NCI-H82 treated with DMSO at 0.1 percent for 48 hours (cell line): ENCODE data around the gene FOXA2.

ENCODE experiments used
- DNase-seq: peaks from one replicate; lab custom pipeline; 2025; ENCODE audit not compliant: unreplicated experiment; lab: John Stamatoyannopoulos, UW

The FOXA2 gene

DNA sequence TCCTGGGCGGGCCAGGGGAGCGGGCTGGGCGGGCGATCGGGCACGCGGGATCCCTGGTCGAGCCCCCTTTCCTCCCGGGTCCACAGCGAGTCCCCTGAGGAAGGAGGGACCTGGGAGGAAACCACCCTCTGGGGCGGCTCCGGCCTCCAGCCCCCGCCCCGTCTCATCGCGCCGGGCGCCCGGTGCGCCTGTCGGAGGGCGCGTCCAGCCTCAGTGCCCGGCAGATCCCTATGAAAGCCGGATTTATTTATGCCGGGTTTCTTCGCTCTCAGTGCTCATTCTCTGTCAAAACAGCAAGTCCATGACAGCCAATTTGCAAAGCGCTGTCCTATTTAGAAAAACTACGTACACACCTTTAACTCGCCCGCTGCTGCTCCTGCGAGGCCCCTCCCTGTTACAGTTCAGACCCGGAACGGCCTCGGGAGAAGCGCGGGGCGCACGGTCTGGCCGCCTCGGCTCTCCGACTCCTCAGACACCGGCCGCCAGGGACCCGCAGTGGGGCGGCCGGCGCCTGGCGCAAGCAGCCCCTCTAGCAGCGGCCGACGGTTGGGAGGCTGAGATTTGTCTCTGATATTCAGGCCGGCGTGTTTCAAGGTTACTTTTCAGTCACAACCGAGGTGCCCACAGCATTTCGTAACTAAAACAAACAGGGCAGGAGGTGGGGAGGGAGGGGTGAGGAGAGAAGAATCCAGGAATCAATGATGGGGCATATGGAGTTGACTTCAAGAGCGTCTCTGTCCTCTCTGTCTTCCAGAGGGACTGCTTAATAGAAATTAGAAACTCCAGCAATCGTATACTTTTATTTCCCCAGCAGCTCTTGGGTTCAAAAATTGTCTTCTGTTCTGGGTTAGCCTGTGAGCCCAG, 782 bp upstream of the FOXA2 start:
- no peak for DNase-seq

DNA sequence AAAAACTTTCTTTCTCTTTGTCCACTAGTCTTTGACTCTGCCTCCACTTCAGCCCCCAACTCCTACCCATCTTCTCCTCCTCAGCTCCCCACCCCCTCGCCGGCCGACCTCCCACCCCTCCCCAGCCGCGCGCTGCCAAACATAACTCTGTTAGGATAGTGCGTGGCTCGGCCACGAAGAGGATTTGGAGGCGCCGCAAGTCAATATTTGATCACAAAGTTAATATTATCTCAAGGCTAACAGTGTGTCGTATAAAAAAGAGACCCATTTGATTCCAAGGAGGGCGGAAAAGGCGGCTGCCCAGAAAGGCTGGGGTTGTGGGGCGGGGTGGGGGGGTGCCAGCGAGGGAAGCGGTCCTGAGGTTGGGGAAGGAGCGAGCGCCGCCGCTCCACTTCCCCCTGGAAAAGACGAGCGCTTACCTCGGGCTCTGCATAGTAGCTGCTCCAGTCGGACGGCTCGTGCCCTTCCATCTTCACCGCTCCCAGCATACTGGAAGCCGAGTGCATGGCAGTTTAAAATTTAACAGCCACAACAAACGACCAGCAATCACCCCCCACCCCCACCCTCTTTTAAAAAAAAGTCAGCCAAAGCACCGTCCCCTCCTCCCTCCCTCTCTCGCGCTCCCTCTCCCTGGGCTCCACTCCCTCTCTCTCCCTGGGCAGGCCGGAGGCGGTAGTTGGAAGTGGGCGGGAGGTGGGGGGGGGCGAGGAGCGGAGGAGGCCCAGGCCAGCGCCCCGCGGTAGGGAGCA, 425 bp downstream of the FOXA2 start:
- no peak for DNase-seq

DNA sequence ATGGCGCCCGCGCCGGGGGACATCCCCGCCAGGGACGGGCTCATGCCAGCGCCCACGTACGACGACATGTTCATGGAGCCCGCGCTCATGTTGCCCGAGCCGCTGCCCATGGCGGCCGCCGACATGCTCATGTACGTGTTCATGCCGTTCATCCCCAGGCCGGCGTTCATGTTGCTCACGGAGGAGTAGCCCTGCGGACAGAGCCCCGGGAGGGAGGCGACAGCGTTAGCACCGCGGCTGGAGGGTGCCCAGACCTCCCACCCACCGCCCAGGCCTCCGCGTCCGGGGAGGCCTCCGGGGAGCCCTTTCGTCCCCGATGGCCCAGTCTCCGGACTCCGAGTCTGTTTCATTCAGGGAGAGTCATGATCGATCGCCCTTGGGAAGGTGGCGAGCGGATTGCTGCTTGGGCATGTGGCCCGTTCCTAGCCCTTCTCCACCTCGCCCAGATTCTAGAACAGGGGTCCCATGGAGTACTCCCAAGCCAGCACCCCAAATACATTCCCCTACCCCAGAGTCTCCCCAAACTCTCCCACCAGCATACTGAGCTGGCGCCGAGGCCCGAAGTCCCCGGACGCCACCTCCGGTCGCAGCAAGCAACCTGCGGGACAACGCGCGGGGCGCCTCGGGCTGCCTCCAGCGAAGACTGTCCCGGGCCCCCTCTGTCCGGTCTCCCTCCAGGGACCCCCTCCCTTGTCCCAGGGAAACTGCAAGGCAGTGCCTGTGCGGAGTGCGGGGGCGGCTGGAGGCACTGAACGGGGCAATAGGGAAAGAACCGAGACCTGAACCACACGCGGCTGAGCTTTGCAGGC, 1.2 kb downstream of the FOXA2 start:
- DNase-seq, result no peak

DNA sequence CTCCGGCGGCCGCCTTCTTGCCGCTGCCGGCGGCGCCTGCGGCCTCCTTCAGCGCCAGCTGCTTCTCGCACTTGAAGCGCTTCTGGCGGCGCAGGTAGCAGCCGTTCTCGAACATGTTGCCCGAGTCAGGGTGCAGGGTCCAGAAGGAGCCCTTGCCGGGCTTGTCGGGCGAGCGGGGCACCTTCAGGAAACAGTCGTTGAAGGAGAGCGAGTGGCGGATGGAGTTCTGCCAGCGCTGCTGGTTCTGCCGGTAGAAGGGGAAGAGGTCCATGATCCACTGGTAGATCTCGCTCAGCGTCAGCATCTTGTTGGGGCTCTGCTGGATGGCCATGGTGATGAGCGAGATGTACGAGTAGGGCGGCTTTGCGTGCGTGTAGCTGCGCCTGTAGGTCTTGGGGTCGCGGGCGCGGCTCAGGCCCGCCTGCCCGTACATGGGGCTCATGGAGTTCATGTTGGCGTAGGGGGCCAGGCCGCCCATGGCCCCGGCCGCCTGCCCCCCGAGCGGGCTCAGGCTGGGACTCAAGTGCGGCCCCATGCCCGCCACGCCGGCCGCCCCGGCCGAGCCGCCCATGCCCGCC, 1.9 kb downstream of the FOXA2 start:
- DNase-seq, result no peak

DNA sequence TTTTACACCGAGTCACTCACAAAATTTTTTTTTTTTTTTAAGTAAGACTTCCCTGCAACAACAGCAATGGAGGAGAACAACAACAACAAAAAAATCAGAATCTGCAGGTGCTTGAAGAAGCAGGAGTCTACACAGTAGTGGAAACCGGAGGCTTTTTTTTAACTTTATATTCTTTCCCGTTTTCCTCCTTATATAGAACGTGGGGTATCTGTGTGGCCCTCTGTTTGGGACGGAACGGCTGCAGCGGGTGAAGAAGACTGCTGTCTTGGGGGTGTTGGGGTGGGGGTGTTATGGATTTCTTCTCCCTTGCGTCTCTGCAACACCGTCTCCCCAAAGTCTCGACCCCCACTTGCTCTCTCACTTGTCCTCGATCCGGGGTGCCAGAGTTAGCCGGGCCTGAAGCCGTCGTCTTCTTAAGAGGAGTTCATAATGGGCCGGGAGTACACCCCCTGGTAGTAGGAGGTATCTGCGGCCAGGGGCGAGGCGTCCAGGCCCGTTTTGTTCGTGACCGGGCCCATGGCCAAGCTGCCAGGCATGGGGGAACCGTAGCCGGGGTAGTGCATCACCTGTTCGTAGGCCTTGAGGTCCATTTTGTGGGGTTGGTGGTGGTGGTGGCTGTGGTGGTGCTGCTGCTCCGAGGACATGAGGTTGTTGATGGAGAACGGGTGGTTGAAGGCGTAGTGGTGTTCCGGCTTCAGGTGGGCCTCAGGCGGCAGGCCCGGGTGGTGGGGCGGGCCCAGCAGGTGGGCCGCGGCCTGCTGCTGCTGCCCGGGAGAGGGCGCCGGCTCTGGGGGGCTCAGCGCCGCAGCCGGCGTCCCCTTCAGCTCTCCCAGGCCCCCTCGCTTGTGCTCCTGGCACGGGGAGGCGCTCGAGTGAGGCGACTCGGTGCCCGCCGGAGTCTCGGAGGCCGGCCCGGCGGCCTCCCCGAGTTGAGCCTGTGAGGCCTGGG, 2.7 kb downstream of the FOXA2 start:
- no peak for DNase-seq

DNA sequence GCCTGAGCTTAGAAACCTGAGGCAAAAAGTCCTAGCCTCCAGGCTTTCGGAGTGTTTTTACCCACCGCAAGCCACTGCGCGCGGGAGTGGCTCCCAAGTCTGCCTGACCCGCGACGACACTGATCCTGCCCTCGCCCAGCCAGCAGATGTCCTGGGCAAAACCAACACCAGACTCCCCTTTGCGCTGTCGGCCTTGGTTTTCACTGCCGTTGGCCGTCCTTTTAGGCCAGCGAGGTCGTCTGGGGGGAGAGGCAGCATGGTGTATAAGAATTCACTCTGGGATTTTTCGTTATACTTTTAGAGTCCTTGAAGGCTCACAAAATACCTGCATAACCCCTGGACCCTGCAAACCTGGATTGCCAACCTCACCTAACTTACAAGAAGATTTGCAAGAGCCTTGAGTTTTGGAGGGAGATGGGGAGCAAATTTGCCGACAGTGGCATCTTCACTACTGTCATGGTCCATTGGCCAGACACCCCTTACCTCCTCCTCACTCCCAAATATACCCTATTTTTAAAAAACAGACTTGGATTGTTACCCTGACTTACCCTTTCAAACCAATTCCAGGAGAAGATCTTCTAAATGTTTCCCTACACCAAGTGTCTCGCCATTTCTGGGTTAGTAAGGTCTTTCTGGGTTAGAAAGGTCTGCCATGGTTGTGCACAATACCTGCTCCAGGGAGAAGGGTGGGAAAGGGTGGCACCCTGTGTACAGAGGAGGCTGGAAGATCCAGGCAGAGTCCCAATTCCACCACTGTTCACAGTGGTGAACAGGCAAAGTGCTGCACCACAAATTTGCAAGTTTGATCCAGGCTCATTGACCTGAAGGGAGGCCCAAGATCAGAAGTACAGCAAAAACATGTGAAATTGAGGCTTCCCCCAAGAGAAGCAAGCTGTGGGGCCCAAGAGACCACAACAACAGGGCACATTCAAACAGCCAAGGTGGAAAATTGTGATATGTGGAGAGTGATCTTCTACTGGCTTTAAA, 4.4 kb downstream of the FOXA2 start:
- no peak for DNase-seq

DNA sequence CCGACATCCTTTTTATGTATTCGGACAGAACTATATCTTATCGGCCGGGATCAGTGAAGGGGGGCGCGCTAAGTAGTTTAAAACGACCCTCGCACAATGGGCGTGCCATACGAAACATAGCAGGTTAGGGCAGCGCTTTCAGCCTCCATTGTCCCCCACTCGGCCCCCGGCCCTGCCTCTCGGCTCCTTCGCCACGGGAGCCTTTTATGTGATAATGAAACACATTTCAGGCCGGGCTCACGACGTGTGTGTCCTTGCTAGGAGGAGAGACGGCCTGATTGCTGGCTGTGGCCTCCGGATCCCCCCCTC, 5.3 kb downstream of the FOXA2 start:
- DNase-seq, result no peak

DNA sequence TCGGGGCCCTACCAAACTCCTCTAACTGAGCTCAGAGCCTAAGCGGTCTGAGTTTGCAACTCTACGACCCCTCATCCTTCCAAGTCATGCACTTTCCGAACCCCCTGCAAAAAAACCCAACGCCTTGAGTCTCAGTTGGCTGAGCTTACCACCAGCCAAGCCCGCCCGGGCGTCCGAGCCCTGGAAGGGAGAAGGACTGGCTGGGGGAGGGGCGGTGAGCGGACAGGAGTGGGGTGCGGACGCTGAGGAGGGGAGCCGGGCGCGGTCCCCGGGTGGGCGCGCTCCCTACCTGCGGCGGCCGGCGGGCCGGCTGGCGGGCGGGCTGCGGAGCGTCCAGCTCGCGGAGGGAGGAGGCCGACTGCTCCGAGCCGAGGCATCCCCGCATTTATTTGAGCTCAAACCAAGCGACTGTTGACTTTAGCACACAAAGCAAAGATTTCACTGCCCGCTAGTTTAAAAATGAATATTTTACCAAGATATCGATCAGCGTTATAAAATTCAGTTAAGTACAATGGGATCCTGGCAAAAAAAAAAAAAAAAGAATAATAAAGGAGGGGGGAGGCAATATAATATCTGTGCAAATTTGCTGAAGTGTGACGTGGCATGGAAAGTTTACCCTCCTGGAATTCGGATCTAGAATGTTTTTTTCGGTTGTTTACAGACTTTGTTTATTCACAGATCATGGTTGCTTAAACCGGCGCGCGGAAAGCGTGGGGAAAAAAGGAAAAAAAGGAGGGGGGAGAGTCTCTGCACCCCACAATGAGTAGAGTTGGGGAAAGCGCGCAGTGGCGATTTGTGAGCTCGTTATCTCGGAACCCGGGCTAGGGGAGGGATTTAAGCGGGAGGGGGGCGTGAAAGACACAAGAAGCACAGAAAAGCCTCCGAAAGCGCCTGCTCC, 5.9 kb downstream of the FOXA2 start:
- DNase-seq, result no peak

DNA sequence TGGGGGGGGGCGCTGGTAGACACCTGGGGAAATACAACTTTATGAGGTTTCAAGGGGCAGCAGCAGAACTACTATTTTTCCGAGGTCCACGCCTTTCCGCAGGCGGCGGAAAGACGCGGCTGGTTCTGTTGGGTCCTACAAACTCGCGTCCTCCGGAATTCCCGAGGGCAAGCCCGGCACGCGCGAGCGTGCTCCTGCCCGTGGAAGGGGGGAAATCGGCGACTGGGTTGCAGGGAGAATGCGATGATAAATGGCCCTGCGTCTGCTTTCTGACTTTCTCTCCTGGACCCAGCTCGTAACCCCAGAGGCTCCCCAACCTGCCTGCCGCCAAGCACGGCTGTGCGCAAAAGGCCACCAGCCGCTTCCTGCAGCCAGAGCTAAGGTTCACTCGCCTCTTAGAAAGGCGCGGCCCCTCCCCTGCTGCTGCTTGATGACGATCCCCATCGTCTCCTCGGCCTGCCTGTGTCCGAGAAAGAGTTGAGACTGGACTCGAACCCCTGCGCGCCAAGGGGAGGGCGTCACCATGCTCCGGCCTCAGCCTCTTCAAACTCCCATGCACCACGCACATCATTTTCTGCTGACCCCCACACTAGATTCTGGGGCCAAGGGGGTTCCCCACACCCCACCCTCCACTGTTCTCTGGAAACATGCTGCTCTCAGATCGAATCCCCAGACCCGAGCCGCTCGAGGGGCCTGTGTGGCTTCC, 6.7 kb downstream of the FOXA2 start:
- no peak for DNase-seq

DNA sequence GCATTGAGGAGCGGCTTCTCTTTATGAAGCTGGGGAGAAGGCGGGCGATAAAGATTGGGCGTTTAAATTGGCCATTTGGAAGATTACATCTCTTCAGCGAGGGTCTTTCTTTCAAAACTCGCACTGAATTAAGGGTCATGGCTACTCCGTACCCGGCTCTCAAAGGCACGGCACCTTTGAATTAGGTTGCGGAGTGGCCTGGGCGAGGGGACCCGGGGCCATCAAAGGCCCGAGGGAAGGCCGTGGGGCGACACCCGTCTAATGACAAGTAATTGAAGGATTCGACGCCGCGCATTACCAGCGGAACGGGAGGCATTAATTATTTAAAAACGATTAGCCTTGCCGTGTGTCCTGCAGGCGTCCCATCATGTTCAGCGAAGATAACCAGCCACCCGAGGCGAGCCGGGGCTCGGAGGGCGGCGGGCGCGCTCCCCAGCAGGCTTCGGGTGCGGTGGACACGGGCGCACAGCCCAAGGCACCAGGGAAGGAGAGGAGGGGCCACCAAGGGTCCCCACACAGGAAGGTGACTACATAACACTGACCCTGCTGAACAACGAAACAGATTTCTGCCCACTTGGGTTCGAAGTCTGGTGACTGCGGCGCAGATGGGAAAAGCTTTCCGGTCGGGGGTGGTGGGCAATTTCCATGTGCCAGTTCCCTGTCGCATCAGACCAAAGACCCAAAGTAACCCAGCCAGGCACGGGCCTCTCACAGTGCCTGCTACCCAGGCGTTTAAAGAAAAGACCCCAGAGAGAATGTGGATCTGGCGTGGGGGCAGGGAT, 7.4 kb downstream of the FOXA2 start:
- DNase-seq, result no peak

DNA sequence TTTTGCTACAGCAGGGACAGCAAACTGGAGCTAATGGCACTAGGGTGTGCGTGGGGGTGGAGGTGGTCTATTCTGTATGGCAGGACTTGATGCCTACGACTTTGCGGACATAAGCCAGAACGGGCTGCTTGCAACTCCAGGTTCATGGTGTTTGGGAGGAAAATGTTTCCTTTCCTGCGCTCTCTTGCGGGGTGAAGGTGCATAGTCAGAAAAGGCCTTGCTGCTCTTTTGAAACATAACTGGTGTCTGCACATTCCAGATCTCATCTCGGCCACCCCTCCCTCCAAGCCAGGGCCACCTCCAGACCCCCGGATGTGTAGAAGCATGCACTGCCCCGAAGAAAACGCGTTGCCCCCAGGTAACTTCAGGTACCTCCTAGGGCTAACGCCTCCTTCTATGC, 8.1 kb downstream of the FOXA2 start:
- no peak for DNase-seq

DNA sequence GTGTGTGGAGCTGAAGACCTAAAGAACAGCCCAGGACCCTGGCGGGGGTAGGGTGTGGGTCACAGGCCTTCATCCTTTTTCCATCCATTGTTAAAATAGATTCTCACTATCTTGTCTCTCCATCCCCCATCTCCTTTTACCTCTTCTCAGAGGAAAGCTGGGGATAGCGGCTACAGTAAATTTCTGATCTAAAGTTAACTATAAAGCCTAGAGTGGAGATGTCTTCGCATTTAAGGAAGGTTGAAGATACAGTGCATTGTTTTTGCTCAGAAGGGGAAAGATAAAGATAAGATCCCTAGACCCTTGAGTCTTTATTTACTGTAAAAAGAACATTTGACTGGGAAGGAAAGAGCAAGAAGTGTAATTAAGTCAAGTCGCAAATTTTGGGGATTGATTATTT, 8.6 kb downstream of the FOXA2 start:
- no peak for DNase-seq

DNA sequence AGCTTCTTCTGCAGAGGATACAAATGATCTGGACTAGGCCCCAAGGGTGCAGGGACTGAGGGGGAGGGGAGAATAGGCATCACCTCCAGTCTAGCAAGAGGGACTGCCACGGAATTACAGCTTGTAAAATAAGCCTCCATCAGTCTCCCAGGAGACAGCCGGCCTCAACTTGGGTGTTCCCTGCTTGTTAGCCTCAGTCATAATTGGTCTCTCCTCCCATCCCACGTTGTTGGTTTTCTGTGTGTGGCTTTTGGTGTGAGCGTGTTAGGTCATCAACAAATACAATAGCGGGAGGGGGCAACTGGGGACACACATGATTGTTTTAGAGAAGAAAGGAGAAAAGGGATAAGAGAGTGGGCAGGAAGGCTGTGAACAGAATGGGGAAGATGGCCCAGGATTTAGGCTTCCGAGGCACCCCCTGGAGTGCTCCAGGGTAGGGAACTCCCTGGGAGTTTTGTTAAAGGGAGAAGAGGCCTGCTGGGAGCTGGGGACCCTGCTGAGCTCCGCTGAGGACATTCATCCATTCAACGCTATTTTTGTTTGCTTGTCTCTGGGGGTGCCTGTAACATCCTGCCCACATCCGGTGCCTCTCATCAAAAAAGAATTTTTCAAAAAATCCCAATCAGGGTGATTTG, 9.2 kb downstream of the FOXA2 start:
- no peak for DNase-seq

DNA sequence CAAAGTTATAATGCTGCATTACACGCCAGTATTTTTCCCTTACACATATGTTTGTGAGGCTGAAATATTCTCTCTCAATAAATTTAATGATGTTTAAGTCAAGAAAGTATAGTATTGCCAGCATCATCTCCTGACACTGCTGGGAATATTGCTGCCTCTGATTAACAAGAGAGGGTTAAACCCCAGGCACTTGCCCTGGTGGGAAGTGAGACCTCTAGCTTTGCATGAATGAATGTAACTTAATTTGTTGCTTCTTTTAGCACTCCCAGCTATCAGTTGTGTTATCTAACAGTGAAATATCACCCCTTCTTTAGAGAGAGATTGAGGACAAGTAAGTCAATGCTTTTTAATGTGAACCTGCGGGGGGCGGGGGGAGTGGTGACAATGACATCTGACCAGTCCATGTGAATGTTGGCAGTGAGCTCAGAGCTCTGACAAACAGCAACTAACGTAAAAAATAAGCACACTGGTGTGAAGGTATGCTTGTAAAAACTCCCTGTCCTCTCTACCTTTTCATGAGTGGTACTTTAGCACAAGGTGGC, 9.8 kb downstream of the FOXA2 start:
- no peak for DNase-seq

DNA sequence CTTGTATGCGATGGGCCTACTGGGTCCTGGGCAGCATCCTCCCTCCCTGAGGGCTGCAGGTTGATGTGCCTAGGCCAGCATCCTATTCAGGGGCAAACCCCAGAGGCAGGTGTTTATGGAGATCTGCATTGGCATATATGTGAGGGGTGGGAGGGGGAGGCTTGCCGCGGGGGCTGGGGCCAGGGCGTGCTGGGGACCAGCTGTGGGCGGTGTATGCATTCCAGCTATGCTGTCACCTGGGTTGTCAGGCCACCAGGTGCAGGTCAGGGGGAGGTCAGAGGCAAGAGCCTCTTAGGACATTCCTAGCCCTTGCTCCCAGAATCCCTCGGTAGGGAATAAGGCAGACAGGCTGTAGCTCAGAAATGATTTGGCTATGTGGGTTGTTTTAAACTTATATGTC, 11.9 kb downstream of the FOXA2 start:
- no peak for DNase-seq

DNA sequence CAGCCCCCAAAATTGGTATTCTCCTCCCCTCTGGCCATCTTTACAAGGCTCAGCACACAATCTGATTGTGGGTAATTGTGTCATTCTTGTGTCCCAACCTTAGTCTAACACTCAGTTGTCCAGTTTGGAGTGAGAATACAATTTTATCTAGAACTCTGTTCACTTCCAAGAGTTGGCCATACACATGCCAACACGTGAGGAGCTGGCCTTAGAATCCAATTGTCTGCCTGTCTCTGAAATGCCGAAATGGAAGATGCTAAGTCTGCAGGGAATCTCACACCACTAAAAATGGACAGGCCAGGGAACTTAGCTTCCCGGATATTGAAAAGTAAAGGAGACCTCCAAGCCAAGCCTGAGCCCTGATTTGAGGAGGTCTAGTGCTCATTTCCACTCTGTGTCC, 12.3 kb downstream of the FOXA2 start:
- no peak for DNase-seq
